Endothelial cell of hepatic sinusoid (primary cell): ENCODE data around the gene MSI2.

Experiments used
- in situ Hi-C: cut with HindIII; loops from 2 replicates; pipeline ENCODE4 v1.10.0; 2017; ENCODE audit warnings: low sequenced_read_pairs

The MSI2 gene

DNA sequence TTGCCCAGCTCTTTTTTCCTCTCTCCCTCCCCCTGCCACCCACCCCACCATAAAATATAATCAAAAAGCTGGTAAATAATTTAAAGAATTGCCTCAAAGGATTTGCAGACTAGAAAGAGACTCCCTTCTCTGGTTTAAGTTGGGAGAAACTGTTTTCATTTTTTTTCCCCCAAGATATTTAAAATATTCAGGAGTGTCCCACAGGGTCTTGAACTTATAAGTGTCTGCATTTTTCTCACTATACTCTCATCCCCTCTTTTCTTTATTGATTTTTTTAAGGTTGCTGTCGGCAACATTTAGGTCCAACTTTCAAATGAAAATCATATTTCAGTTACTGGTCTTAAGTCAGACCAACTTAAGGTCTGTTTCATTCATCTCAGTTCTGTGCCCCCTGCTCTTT is 210.2 kb downstream of the MSI2 start:
- in situ Hi-C loops, result no loop called here

DNA sequence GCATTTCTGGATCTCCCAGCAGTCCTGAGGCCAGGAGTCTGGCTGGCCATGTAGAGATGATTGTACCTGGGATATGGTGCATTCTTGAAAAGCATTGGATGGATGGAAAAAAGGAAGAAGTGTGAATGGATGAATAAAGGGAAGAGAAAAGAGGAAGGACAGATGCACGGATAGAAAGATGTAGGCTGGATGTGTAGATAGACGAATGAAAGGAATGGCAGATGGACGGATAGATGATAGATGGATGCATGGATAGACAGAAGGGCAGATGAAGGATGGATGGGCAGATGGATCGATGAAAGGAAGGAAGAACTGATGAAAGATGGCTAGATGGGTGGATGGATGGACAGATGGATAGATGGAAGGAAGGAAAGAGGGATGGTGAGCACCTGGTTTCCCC is 210.9 kb downstream of the MSI2 start:
- in situ Hi-C loops, result no loop called here

DNA sequence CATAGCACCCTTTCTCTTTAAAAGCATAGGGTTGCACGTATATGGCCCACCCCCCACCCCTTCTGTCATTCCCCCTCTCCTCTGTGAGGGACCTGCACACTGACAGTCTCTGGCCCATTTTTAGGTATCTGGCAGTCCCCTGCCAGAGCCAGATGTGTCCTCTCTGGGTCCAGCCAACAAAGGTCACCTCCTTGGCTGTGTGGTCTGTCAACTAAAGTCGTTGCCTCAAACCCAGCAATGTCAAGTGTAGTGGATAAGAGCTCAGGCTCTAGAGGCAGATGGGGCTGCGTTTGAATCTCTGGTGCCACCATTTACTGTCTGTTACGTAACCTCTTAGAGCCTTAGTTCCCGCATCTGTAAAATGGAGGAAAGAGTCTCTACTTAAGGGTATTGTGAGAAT is 211.5 kb downstream of the MSI2 start:
- in situ Hi-C loops, result no loop called here

DNA sequence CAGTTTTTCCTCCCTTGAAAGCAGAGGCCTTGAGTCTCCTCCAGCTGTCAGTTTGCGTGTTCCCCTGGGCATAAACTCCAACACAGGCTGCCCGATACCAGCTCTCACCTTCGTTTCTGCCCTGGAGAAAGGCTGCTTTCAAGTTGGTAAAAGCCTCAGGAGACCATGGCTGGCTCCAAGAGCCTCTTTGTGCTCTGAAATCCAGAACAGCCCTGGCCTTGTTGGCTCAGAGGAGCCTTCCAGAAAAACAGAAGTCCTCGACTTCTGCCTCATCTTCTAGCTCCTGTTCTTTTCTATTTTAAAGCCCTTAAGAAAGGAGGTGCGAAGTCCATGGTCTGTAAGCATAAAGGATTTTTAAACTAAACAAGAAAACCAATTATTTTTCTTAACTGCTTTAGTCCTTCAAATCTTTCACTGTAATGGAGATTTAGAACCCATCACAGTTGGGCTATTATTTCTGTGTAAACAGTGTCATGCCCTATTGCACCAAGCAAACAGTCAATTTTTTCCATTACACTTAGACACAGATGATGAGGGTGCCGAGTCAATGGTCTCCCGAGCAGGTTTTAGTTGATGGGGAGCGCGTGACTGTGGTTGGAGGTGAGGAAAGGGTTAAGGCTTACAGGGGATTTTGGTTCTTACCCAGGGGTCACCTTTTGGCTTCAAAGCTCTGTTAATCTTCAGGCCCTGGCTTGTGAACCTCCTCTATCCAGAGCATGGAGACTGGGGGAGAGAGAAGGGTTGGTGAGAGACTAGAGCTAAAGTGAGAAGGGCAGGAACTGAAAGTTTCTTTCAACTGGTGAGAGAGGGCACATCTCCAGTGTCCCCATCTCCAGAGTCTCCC is 212.8 kb downstream of the MSI2 start:
- in situ Hi-C loops, result no loop called here

DNA sequence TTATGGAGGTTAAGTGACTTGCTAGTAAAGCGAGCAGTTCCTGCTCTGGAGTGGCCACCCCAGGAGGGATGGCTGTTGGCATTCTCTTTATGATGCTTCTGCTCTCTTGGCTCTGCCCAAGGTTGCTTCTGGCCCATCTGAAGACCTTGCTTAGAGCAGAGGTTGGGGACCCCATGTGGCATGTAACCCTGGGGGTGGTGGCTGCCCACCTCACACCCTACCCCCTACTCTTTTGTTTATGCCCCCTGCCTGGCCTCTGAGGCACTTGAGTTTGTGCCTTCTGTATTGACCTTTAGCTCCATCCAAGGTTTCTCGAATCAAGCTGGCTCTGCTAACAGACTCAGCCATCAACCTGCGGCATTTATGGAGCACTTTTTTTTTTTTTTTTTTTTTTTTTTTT is 214.6 kb downstream of the MSI2 start:
- in situ Hi-C loops, result no loop called here

DNA sequence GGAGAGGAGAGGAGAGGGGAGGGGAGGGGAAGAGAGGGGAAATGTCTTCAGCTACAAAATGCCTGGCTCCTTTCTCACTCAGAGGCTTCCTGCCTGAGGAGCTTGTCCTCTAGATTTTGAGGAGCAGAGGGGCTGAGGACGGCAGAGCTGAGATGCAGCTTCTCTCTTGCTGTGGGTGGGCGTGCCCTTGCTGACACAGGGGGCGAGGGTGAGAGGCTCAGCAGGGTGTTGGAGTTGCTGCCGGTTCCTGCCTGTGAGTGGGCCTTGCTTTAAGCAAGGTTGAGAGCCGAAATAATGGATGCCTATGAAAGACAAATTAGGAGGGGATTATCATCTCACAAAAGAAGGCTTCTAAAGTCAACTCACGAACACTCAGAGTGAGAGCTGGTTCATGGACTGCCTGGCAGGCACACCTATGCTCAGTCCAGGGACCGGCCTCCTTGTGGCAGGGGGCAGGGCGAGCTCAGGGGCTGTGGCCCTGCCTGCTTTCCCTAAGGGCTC is 215.6 kb downstream of the MSI2 start:
- in situ Hi-C loops, result no loop called here

DNA sequence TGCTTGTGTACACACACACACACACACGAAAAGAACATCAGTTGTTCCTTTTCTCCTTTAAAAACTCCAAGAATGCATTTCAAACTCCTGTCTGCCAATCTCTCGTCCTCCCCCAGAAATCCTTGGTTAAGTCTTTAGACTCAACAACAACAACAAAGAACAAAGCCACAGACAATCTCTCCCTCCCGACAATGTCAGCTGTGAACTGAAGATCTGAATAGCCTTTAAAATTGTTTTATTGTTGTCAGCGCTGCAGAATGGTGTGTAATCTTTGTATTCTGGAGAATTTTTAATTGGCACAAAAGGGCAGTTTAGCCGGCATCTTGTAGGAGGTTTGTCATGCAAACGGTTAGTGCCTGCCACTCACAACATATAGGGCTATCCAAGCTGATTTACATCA is 219.5 kb downstream of the MSI2 start:
- in situ Hi-C loops, result no loop called here

DNA sequence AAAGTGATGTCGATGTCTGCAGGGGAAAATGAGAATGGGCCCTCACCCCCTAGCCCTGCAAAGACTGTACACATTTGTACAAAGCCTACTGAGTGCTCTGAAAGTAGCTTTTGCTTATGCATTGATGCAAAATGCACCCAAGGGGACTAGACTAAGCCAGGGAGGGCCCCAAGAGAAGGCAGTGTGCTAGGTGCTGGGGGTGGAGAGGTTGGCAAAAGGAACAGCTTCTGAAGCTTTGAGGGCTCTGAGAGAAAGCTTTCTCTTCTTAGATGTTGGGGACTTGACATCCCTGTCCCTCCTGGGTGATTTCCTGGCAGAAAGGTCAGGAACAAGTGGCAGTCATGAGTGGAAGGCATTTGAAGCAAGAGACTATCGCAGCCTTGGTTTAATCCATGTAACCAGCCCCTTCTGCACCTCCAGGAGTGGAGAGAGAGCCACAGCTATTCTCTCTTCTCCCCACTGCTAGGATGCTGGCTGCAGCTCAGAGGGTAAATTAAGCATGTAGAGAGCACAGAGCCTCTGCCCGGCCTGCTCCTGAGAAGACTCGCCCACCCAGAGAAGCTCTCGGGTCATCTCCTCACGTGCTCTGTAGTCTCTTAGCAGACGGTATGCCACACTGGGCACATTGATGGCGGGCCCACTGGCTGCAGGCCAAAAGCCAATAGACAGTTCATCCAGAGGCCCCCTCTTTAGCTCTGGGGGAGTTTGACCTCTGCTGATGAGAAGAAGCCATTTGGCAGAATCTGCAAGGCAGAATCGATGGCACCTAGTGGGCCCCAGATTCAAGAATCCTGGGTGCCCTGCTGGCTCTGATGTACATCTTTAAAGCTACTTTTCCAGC is 221.4 kb downstream of the MSI2 start:
- in situ Hi-C loops, result no loop called here

DNA sequence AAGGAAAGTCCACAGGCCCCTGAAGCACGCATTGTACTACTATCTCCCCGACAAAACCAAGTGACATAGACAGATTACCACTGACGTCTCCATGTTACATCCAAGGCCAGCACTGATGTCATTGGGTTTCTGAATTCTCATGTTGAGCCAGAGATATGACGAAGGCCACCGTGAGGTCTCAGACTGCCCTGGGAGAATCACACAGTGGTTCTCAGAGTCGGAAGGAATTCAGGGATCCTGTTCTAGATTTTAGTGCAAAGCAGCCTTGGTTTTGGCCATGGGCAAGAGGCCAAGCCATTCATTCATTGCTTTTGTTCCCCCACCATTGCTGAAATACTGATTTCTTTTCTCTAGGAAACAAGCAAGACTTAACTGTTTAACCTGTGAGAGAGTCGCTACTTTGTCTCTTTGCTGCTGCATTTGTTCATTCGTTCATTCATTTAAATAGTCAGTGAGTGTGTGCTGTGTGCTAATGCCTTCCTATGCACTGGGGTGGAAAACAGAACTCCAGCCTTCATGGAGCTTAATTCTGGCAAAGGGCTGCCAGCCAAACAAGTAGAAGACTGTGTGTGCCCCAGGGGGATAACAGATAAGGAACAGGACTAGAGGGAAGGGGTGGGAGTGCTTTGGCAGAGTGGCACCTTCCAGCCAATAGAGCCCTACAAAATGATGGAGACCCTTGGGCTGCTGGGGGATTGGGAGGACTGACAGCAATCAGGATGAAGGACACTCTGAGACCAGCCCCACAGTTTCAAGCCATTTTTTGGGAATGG is 222.3 kb downstream of the MSI2 start:
- in situ Hi-C loops, result no loop called here

DNA sequence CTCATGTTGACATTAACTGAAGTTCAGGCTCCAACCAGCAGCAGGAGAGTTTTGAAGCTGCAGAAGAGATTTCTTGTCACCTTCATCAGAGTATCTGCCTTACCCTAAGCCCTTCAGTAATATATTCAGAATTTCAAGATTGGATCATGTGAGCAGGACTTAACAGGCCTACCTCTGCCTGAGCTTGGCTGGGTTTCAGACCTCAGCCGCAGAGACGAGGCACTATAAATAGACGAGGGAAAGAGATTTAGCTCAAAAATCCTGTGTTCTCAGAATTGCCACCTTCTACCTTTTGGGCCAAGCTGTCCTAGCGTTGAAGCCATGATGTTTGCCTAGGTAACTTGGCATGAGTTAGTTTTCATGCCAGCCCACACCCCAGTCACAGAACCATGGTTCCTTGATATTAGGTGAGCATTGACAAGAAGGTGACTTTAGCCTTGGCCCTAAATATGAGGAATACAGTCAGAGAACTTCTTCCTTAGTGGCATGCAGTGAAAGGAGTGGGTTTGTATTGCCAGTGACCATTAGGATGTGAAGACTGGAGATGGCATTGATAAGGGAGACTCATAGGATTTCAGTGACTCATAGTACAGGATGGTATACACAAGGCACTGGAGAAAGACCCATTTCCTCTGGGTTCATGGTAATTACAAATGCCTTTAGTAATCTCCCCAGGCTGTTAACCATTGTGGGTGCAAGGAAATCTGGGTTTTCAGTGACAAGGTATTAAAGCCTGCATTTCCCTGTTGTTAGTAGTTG is 224.3 kb downstream of the MSI2 start:
- in situ Hi-C loops, result no loop called here

DNA sequence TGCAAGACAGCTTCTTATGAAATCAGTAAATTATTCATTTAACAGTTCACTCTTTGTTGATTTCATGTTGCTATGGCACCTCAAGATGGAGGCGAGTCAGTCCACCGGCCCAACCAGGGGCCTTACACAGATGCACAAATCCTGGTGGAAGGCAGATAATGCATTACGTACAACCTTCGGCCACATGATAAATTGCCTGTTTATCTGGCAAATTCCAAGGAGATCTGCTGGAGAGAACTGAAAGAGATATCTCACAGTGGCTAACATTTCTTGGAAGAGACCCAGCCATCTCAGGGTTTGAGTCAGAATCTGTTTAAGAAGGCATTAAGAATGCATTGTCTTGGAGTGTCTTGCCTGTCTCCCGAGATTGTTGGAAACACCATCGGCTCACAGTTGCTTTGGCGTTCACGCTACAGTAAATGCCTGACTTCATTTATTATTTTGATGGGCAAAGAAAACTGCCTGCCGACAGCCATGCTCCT is 225.6 kb downstream of the MSI2 start:
- in situ Hi-C loops, result no loop called here

DNA sequence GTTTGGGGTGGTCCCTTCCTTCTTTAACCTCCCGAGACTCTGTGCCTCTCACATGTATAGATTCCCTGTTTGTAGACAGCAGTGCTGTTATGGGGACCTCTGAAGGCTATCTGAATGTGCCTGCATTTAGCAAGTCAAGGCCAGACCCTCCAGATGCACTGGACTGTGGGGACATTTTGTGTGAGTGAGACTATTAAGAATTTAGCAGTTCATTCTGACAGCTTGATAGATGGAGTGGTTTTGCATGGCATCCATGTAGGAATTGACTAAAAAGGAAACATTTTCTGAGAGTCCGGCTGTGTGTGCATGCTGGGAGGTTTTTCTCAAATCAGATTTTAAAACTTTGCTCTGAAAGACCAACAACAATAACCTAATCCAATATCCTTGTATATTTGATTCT is 226.3 kb downstream of the MSI2 start:
- in situ Hi-C loops, result no loop called here

DNA sequence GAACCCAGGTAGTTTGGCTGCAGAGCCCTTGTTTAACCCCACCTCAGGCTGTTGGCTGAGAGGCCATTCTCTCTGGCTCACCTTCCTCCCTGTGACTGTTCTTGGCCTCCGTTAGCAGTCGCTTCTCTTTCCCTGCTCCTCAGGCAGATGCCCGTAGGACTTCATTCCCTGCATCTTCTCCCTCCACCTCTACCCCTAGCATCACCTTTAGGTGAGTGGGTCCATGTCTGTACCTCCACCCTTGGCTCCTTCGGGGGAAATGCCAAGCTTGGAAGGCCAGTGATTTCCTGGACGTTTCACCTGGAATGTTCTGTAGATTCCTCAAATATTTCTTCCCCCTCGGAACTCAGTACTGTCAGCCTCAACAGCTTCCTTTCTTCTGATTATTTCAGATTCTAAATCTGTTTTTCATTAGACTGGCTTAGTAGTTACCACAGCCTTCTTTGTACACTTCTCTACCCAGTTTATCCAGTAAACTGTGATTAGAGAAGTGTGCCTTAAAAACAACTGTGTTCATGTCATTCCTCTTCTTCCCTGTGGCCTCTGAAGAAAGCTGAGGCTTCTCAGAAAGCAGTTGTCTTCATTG is 227.9 kb downstream of the MSI2 start:
- in situ Hi-C loops, result no loop called here

DNA sequence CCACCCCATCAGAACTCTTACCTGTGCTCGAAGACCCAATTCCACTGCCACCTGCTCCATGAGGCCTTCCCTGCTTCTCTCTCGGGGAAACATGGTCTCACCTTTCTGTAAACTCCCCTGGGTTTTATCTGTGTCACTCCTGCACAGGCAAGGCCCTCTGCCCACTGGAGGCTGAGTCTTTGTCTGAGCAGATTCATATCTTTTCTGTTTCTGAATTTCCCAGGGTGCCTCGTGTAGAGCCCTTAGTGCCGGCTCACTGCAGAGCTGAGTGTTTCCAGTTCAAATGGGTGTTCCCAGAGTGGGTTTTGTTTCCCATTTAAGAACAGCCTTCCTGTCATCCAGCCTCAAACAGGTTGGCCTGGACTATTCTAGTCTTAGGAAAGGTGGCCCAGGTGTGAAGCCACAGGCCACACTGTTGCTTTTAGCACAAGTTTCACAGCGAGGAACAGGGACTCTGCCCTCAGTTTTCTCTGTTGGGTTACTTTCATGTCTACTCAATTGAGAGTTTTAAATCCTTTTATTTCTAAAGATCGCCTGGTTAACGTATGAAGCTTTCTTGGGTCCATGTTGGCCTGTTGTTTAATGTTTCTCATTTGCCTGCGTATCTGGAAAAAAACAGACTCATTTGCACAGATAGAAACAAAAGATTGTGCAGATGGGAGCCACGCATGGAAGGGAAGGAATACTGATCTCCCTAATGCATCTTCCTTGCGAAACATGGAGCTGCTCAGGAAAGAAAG is 228.7 kb downstream of the MSI2 start:
- in situ Hi-C loops, result loop anchor here (5.0 kb wide), 2 partner anchors 37 to 38 kb away; no protein-coding TSS in a partner anchor

DNA sequence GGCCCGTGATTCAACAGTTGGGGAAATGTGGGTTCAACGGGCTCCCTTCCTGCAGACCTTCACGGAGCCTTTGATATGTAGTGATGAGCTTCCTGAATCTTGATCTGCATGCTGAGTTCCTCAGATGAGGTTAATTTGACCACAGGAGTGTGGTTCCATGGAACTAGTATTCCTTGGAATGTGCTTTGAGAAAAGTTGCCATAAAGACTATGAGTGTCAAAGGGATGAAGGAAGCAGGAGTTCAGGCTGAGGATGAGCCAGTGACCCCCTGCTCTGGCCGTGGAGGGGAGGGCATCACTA is 229.2 kb downstream of the MSI2 start:
- in situ Hi-C loops, result loop anchor here (5.0 kb wide), 2 partner anchors 37 to 38 kb away; no protein-coding TSS in a partner anchor

DNA sequence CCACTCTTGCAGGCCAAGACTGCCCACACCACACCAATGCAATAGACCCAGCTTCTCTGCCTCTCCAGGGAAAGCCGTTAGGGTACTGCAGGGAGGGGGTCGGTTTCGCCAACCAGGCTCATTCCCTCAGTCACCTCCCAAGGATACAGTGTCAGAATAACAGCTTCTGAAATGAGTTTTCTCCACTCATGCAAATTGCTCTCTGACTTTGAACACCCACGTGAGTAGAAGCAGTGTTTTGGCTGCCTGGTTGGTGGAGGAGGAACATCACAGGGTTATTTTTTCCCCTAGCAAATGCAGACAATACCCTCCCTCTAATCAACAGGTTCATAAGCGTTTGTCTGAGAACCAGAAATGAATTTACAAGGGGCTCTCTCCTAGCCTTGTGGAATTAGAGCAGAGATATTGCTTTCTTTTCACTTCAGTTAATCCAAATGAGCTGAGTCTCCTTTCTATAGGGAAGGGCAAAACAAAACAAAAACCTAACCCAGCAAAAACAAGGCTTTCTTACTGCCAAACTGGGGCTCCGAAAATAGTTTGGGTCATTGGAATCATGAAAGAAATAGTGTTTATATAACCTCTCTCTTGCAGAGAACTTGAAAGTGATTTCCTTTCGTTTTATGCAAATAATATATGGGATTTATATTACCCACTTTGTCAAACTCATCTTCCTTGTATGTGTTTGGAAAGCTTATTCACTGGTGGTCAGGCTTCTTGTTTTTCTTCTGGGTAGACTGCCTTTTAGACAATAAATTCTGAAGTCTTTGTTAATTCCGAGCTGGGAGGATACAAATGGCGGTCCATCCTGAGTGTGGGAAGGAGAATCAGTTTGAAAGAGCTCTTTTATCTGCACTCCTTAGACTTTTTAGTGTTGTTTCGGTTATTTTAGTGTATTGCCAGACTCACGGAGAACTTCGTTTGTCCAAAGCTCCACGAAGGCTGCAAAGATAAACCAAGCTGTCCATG is 229.9 kb downstream of the MSI2 start:
- in situ Hi-C loops, result loop anchor here (5.0 kb wide), 2 partner anchors 36 to 39 kb away; no protein-coding TSS in a partner anchor

DNA sequence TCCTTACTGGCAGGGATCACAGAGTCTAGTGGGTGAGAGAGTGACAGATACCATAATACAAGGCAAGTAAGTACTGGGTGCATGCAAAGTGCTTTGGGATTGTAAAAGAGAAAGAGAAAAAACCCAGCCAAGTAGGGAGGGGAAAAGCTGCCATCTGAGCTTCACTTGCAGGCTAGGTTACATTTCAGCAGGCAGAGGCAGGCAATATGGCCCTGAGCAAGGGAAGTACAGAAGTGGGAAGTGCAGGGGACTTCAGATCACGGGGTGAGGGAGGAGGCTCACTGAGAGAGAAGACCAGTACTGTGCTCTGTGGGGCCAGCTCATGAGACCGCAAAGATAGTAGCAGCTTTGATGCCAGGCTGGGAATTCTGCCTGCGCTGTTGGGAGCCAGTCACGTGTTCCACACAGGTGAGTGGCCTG is 230.6 kb downstream of the MSI2 start:
- in situ Hi-C loops, result loop anchor here (5.0 kb wide), 2 partner anchors 35 to 40 kb away; no protein-coding TSS in a partner anchor

DNA sequence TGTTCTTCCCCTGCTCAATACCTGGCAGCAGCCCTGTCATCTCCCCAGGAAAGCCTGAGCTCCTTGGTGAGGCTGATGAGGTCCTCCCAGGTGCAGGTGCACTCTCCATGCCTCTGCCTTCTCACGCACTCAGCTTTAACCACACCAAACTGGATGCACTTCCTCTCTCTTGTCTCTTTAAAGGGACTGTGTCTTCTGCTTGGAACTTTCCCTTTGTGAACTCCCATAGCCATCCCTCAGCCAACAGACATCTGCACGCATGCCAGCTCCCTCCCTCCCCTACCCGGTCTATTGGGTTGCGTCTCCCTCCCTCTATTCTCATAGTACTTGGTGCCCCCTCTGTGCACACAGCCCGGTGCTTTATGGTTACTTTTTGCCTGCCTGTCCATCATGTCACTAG is 231.2 kb downstream of the MSI2 start:
- in situ Hi-C loops, result loop anchor here (5.0 kb wide), 2 partner anchors 35 to 40 kb away; no protein-coding TSS in a partner anchor
